Stimulated activated naive CD8-positive, alpha-beta T cell treated with anti-CD3 and anti-CD28 coated beads, Interleukin-15, amount 100 ng/mL, for 72 hours (primary cell): ENCODE results near the gene RADX.

Experiments
- ATAC-seq: fragments of 150-1000 bp; cut with Tn5 transposase; 2 replicates; pipeline ENCODE4 v1.10.0; 2021; ENCODE audit warnings: mild to moderate bottlenecking, moderate library complexity
- DNase-seq, 2 donors: peaks; one replicate each; pipeline ENCODE4 v3.0.0; 2021 to 2022
- H3K27ac Mint-ChIP-seq, 2 donors: one replicate each; pipeline ENCODE4 v1.8.0; 2022; ENCODE audit warnings: mild to moderate bottlenecking in 2 of 2, mixed read lengths in 2 of 2, moderate library complexity in 2 of 2
- H3K27me3 Mint-ChIP-seq: one replicate; pipeline ENCODE4 v1.8.0; 2022; ENCODE audit warnings: mixed read lengths
- H3K4me1 Mint-ChIP-seq: one replicate; pipeline ENCODE4 v1.8.0; 2022; ENCODE audit warnings: mild to moderate bottlenecking, mixed read lengths
- H3K4me3 Mint-ChIP-seq, 2 donors: one replicate each; pipeline ENCODE4 v1.8.0; 2022; ENCODE audit warnings: mild to moderate bottlenecking in 2 of 2, mixed read lengths in 2 of 2, moderate library complexity in 1 of 2
- H3K9me3 Mint-ChIP-seq, 2 donors: one replicate each; pipeline ENCODE4 v1.8.0; 2022; ENCODE audit warnings: mixed read lengths in 2 of 2

Gene RADX

GRCh38 chrX:106718709-106719108, 106.9 kb downstream of the RADX start:
- ATAC-seq (no peak), DNase-seq (no peak)
- Mint-ChIP-seq H3K4me3 (no peak overlapping the region), H3K27me3 (peaks cover 12% of the 10 kb centered on the region), H3K4me1 (no peaks in the 10 kb centered on the region), H3K9me3 (no peaks in the 10 kb centered on the region), H3K27ac (no peak overlapping the region)

- Mint-ChIP-seq H3K9me3 (no peaks in the 10 kb centered on the region), H3K4me1 (no peaks in the 10 kb centered on the region), H3K27ac (no peak overlapping the region), H3K27me3 (peaks cover 43% of the 10 kb centered on the region), H3K4me3 (peak overlapping the region; percentile 24 to 76)
- DNase-seq (no peak), ATAC-seq (no peak)
These were observed 114.2 kb downstream of the RADX start for GRCh38 chrX:106725931-106726330.

GRCh38 chrX:106726485-106727437, 115.0 kb downstream of the RADX start, which contains the start of gene RNF128:
Gene RNF128 (plus strand): TSS chrX:106726701. CDS start chrX:106726914, 213 bp downstream.
- Mint-ChIP-seq H3K4me1 (no peaks in the 10 kb centered on the region), H3K27ac (no peak within 1 kb of the TSS), H3K9me3 (no peaks in the 10 kb centered on the region), H3K27me3 (peaks cover 43% of the 10 kb centered on the region), H3K4me3 (peak within 1 kb of the TSS; percentile 76 to 79)
- DNase-seq (peak; percentile 3 to 7), ATAC-seq (peak; percentile 59)

- Mint-ChIP-seq H3K4me3 (no peak overlapping the region), H3K4me1 (no peaks in the 10 kb centered on the region), H3K27ac (no peak overlapping the region), H3K27me3 (peaks cover 42% of the 10 kb centered on the region), H3K9me3 (no peaks in the 10 kb centered on the region)
- ATAC-seq (no peak), DNase-seq (no peak)
These were observed 116.6 kb downstream of the RADX start for GRCh38 chrX:106728337-106728736.
